Measurements from ENCODE around the gene MFAP4.
"Not testable (repeated sequence)": the region's sequence is repeated elsewhere in the genome, so short reads cannot be mapped to it uniquely, and the experiment has no call there.

MFAP4 gene

DNA sequence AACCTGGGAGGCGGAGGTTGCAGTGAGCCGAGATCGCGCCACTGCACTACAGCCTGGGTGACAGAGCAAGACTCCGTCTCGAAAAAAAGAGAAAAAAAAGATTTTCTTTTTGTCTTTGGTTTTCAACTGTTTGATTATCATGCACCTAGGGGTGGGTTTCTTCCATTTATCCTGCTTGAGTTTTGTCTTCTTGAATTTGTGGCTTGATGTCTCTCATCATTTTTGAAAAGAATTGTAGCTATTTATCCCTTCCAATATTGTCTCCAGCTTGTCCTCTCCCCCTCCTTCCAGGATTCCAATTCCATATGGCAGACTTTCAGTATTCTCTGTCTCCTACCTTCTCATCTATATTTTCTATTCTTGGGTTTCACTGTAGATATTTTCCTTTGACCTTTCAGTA, 32.2 kb downstream of the MFAP4 start:
- TF ChIP-seq EZH2phosphoT487 (IDR thresholded peaks at IDR 0.05; ENCODE audit: borderline replicate concordance), result no peak
- TF ChIP-seq, protein P1, sequence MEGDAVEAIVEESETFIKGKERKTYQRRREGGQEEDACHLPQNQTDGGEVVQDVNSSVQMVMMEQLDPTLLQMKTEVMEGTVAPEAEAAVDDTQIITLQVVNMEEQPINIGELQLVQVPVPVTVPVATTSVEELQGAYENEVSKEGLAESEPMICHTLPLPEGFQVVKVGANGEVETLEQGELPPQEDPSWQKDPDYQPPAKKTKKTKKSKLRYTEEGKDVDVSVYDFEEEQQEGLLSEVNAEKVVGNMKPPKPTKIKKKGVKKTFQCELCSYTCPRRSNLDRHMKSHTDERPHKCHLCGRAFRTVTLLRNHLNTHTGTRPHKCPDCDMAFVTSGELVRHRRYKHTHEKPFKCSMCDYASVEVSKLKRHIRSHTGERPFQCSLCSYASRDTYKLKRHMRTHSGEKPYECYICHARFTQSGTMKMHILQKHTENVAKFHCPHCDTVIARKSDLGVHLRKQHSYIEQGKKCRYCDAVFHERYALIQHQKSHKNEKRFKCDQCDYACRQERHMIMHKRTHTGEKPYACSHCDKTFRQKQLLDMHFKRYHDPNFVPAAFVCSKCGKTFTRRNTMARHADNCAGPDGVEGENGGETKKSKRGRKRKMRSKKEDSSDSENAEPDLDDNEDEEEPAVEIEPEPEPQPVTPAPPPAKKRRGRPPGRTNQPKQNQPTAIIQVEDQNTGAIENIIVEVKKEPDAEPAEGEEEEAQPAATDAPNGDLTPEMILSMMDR (conservative IDR thresholded peaks at IDR 0.05; ENCODE audit: low read length), result no peak
- no peaks in the 10 kb centered on the region for H3K9me3 ChIP-seq (ENCODE audit: insufficient read depth, low read depth, low read length)
- no peaks in the 10 kb centered on the region for H3K4me1 ChIP-seq (ENCODE audit: insufficient read depth, low read length, poor library complexity, severe bottlenecking)
- H4K20me1 ChIP-seq (ENCODE audit: insufficient read depth, low read length, poor library complexity, severe bottlenecking), result no peaks in the 10 kb centered on the region
- no peak overlapping the region for H3K9ac ChIP-seq (ENCODE audit: low read depth, low read length, poor library complexity, severe bottlenecking)
- H3K36me3 ChIP-seq (ENCODE audit: insufficient read depth, low read length), result no peaks in the 10 kb centered on the region
- H3K27me3 ChIP-seq (ENCODE audit: insufficient read depth, low read length, poor library complexity, severe bottlenecking), result no peaks in the 10 kb centered on the region
- H3K4me3 ChIP-seq (ENCODE audit: low read length, poor library complexity, severe bottlenecking), result no peak overlapping the region
- H3K9me2 ChIP-seq (replicated peaks; ENCODE audit: low read depth, low read length), result no peaks in the 10 kb centered on the region
- no peak overlapping the region for H3K4me2 ChIP-seq (ENCODE audit: low read depth, low read length, poor library complexity, severe bottlenecking)
- no peaks in the 10 kb centered on the region for H3F3A ChIP-seq (ENCODE audit: low read depth)
- H3K79me2 ChIP-seq (ENCODE audit: insufficient read depth, low read length), result no peaks in the 10 kb centered on the region
- H2AFZ ChIP-seq (ENCODE audit: low read length), result no peak overlapping the region

DNA sequence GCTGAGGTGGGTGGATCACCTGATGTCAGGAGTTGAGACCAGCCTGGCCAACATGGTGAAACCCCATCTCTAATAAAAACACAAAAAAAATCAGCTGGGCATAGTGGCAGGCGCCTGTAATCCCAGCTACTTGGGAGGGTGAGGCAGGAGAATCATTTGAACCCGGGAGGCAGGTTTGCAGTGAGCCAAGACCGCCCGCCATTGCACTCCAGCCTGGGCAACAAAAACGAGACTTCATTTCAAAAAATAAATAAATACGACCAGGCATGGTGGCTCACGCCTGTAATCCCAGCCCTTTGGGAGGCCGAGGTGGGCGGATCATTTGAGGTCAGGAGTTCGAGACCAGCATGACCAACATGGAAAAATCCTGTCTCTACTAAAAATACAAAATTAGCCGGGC, 33.6 kb downstream of the MFAP4 start:
- H3K9ac ChIP-seq (ENCODE audit: low read depth, low read length, poor library complexity, severe bottlenecking); H3F3A ChIP-seq (ENCODE audit: low read depth); H3K9me2 ChIP-seq (replicated peaks; ENCODE audit: low read depth, low read length); H3K4me1 ChIP-seq (ENCODE audit: insufficient read depth, low read length, poor library complexity, severe bottlenecking); H3K36me3 ChIP-seq (ENCODE audit: insufficient read depth, low read length); H3K9me3 ChIP-seq (ENCODE audit: insufficient read depth, low read depth, low read length); H3K27me3 ChIP-seq (ENCODE audit: insufficient read depth, low read length, poor library complexity, severe bottlenecking); H3K79me2 ChIP-seq (ENCODE audit: insufficient read depth, low read length); H2AFZ ChIP-seq (ENCODE audit: low read length); H3K4me3 ChIP-seq (ENCODE audit: low read length, poor library complexity, severe bottlenecking); H4K20me1 ChIP-seq (ENCODE audit: insufficient read depth, low read length, poor library complexity, severe bottlenecking); H3K4me2 ChIP-seq (ENCODE audit: low read depth, low read length, poor library complexity, severe bottlenecking): not testable (repeated sequence)

DNA sequence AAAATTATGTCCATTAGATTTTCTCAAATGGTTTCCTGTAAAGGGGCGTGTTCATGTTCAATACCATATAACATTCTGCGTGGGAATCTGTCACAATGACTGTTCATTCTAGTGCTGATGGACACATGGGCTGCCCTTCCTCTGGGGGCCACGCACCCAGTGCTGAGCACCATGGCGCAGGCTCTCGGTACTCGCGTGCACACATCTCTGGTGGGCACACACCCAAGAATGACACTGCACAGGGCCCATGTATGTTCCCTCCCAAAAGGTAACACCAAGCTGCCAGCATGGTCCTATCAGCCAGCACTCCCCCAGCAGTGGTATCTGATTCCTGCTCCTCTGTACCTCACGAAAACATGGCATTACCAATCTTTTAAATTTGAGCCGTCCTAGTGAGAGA, 38.2 kb downstream of the MFAP4 start:
- Histone ChIP-seq H3K27me3 (ENCODE audit: insufficient read depth, low read length, poor library complexity, severe bottlenecking) (no peaks in the 10 kb centered on the region), H3K79me2 (ENCODE audit: insufficient read depth, low read length) (no peaks in the 10 kb centered on the region), H3K9me2 (replicated peaks; ENCODE audit: low read depth, low read length) (no peaks in the 10 kb centered on the region), H3K9ac (ENCODE audit: low read depth, low read length, poor library complexity, severe bottlenecking) (no peak overlapping the region), H3K36me3 (ENCODE audit: insufficient read depth, low read length) (no peaks in the 10 kb centered on the region), H3F3A (ENCODE audit: low read depth) (no peaks in the 10 kb centered on the region), H3K4me2 (ENCODE audit: low read depth, low read length, poor library complexity, severe bottlenecking) (no peak overlapping the region), H3K9me3 (ENCODE audit: insufficient read depth, low read depth, low read length) (no peaks in the 10 kb centered on the region), H3K4me1 (ENCODE audit: insufficient read depth, low read length, poor library complexity, severe bottlenecking) (no peaks in the 10 kb centered on the region), H4K20me1 (ENCODE audit: insufficient read depth, low read length, poor library complexity, severe bottlenecking) (no peaks in the 10 kb centered on the region), H2AFZ (ENCODE audit: low read length) (no peak overlapping the region), H3K4me3 (ENCODE audit: low read length, poor library complexity, severe bottlenecking) (no peak overlapping the region)
- no peak for TF ChIP-seq EZH2phosphoT487 (IDR thresholded peaks at IDR 0.05; ENCODE audit: borderline replicate concordance)
- TF ChIP-seq, protein P1 (conservative IDR thresholded peaks at IDR 0.05; ENCODE audit: low read length), result no peak

DNA sequence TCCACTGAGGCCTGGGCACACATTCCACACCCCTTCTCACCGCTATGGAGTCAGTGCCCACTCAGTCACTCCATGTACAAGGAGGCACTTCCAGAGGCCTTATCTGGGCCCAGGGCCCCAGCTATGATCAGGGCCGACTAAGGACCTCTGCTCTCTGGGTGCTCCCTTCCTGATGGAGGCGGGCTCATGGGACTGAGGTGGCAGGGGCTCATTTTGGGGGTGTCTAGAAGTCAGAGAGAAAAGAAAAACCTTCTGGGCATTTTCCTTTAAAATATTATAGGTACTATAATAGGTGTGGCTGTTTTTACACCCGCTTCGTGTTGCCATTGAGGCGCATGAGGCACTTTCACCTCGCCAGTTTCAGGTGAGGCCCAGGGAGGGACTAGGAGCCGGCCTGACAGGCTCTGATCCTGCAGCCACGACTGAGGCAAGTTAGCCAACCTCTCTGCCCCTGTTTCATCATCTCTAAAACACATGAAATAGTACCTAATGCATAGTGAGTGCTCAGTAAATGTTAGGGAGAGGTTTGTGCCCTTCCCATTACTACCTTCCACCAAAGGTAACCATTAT, 38.8 kb downstream of the MFAP4 start:
- H3K9me3 ChIP-seq (ENCODE audit: insufficient read depth, low read depth, low read length), result no peaks in the 10 kb centered on the region
- H4K20me1 ChIP-seq (ENCODE audit: insufficient read depth, low read length, poor library complexity, severe bottlenecking), result no peaks in the 10 kb centered on the region
- H3K9ac ChIP-seq (ENCODE audit: low read depth, low read length, poor library complexity, severe bottlenecking), result no peak overlapping the region
- no peak overlapping the region for H3K4me2 ChIP-seq (ENCODE audit: low read depth, low read length, poor library complexity, severe bottlenecking)
- no peaks in the 10 kb centered on the region for H3F3A ChIP-seq (ENCODE audit: low read depth)
- no peak overlapping the region for H2AFZ ChIP-seq (ENCODE audit: low read length)
- no peaks in the 10 kb centered on the region for H3K9me2 ChIP-seq (replicated peaks; ENCODE audit: low read depth, low read length)
- no peak overlapping the region for H3K4me3 ChIP-seq (ENCODE audit: low read length, poor library complexity, severe bottlenecking)
- H3K79me2 ChIP-seq (ENCODE audit: insufficient read depth, low read length), result no peaks in the 10 kb centered on the region
- no peaks in the 10 kb centered on the region for H3K36me3 ChIP-seq (ENCODE audit: insufficient read depth, low read length)
- no peaks in the 10 kb centered on the region for H3K4me1 ChIP-seq (ENCODE audit: insufficient read depth, low read length, poor library complexity, severe bottlenecking)
- TF ChIP-seq EZH2phosphoT487 (IDR thresholded peaks at IDR 0.05; ENCODE audit: borderline replicate concordance), result no peak
- TF ChIP-seq, protein P1 (conservative IDR thresholded peaks at IDR 0.05; ENCODE audit: low read length), result no peak
- H3K27me3 ChIP-seq (ENCODE audit: insufficient read depth, low read length, poor library complexity, severe bottlenecking), result no peaks in the 10 kb centered on the region

All from Loucy (cell line).